Lower lobe of right lung (tissue), 2 donors: Measurements from ENCODE around the gene SGPP1. TPM values are rescaled to one million over a fixed set of nuclear protein-coding genes. Genes with fewer than 3 reads are reported as not detected.
"Not testable (repeated sequence)": the region's sequence is repeated elsewhere in the genome, so short reads cannot be mapped to it uniquely, and the experiment has no call there.

Experiments used
- ATAC-seq, 2 donors: fragments of 200-7000 bp; cut with Tn5 transposase; one replicate each; pipeline ENCODE4 v1.9.1; 2020 to 2022; ENCODE audit warnings: mild to moderate bottlenecking in 2 of 2, moderate library complexity in 2 of 2
- DNase-seq: peaks from one replicate; pipeline ENCODE4 v3.0.0-alpha.2; 2020
- H3K27ac ChIP-seq: fragments of 200-600 bp; one replicate; pipeline ENCODE4 v1.8.0; 2022
- H3K27me3 ChIP-seq: fragments of 200-600 bp; one replicate; pipeline ENCODE4 v1.8.0; 2022; ENCODE audit warnings: low read depth
- H3K36me3 ChIP-seq: fragments of 200-600 bp; one replicate; pipeline ENCODE4 v1.8.0; 2022; ENCODE audit warnings: mild to moderate bottlenecking
- H3K4me1 ChIP-seq: fragments of 200-600 bp; one replicate; pipeline ENCODE4 v1.8.0; 2022
- H3K4me3 ChIP-seq: fragments of 200-600 bp; one replicate; pipeline ENCODE4 v1.8.0; 2022; ENCODE audit warnings: mild to moderate bottlenecking
- H3K9me3 ChIP-seq: fragments of 200-600 bp; one replicate; pipeline ENCODE4 v1.8.0; 2022
- intact Hi-C: fragments of 100-400 bp; cut with DNase I; formaldehyde crosslinking; loops from one replicate; pipeline ENCODE4 v1.11.0; 2022
- total RNA-seq: library from RNA; stranded (reverse); fragmentation: NEBNext Ultra II Directional; extraction: Animal tissue kit (Norgen Biotek cat#: 25700); gene quantifications from one replicate; pipeline ENCODE4 v1.2.1, GENCODE V29; 2021
- TF ChIP-seq, protein P1 (sequence below): fragments of 200-600 bp; IDR thresholded peaks from one replicate; pipeline ENCODE4 v1.8.0; 2022; ENCODE audit warnings: antibody characterized with exemption, mild to moderate bottlenecking
- donor health status: DM: no; HTN: yes; CAD: no; lungs with severe emphysema.

SGPP1 gene
- total RNA-seq, 1 donor from 2014 or later: 20.8 TPM

GRCh38 chr14:63642656-63643382 is 85.0 kb downstream of the SGPP1 start:
- no peaks in the 10 kb centered on the region for H3K36me3 ChIP-seq
- intact Hi-C loops: no loop called here
- TF ChIP-seq, protein P1, sequence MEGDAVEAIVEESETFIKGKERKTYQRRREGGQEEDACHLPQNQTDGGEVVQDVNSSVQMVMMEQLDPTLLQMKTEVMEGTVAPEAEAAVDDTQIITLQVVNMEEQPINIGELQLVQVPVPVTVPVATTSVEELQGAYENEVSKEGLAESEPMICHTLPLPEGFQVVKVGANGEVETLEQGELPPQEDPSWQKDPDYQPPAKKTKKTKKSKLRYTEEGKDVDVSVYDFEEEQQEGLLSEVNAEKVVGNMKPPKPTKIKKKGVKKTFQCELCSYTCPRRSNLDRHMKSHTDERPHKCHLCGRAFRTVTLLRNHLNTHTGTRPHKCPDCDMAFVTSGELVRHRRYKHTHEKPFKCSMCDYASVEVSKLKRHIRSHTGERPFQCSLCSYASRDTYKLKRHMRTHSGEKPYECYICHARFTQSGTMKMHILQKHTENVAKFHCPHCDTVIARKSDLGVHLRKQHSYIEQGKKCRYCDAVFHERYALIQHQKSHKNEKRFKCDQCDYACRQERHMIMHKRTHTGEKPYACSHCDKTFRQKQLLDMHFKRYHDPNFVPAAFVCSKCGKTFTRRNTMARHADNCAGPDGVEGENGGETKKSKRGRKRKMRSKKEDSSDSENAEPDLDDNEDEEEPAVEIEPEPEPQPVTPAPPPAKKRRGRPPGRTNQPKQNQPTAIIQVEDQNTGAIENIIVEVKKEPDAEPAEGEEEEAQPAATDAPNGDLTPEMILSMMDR: no peak
- H3K27ac ChIP-seq: peak overlapping the region; percentile 94
- peak overlapping the region; percentile 78 for H3K4me3 ChIP-seq
- peaks cover 24% of the 10 kb centered on the region for H3K4me1 ChIP-seq
- DNase-seq (no peak), ATAC-seq (no peak)
- no peaks in the 10 kb centered on the region for H3K27me3 ChIP-seq
- no peaks in the 10 kb centered on the region for H3K9me3 ChIP-seq

- DNase-seq: peak; percentile 69
- intact Hi-C loops: no loop called here
- ATAC-seq: peak; percentile 90 to 91
- H3K9me3 ChIP-seq: no peaks in the 10 kb centered on the region
- peaks cover 24% of the 10 kb centered on the region for H3K4me1 ChIP-seq
- TF ChIP-seq, protein P1: no peak
- no peaks in the 10 kb centered on the region for H3K27me3 ChIP-seq
- no peaks in the 10 kb centered on the region for H3K36me3 ChIP-seq
- H3K4me3 ChIP-seq: peak overlapping the region; percentile 78
- peak overlapping the region; percentile 94 for H3K27ac ChIP-seq
These were observed 85.6 kb downstream of the SGPP1 start for GRCh38 chr14:63642229-63642611.

DNA sequence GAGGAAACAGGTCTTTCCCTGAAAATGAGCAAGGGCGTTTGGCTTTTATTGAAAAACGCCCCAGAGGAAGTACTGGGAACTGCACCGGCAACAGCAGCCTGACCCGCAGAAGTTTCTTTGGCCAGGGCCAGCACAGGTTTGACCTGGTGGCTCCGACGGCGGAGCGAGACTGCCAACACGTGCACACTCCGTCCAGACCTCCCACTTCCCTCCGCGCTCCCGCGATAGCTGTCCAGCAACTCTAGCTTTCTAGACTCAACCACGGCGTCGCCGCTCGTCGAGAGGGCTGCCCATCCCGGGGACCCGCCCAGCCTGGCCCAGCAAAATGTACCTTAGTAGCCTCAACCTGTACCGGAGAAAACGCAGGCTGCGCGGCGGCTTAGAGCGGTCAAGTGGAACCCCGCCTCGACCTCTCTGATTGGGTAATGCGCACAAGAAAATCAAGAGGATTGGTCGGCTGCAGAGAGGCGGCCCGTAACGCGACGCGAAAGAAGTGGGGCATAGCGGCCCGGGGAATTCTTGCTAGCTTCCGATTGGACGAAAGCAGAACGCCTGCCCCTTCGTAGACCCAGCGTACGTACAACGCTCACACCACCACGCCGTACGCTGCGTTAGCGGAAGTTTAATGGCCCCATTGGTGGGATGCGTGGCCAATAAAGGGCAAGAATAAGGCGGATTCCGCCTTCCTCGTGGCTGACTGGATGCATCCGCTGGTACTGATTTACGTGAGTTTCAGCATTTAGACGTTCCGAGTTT is 86.2 kb downstream of the SGPP1 start, which contains the start of gene WDR89:
WDR89 (minus strand) TSS at position 399 of the 756 bp plus-strand sequence. CDS start 41,929 bp downstream, outside the sequence.
- Histone ChIP-seq H3K4me3 (peak within 1 kb of the TSS; percentile 78), H3K9me3 (no peaks in the 10 kb centered on the region), H3K27ac (peak within 1 kb of the TSS; percentile 94), H3K27me3 (no peaks in the 10 kb centered on the region), H3K4me1 (peaks cover 24% of the 10 kb centered on the region), H3K36me3 (no peaks in the 10 kb centered on the region)
- intact Hi-C loops: no loop called here
- ATAC-seq (peak; percentile 98 to 99), DNase-seq (peak; percentile 98)
- TF ChIP-seq, protein P1: peak; percentile 79

- H3K9me3 ChIP-seq: peaks cover 12% of the 10 kb centered on the region
- no peaks in the 10 kb centered on the region for H3K27me3 ChIP-seq
- DNase-seq (no peak), ATAC-seq (no peak)
- TF ChIP-seq, protein P1: no peak
- H3K27ac ChIP-seq: no peak overlapping the region
- H3K4me3 ChIP-seq: no peak overlapping the region
- intact Hi-C loops: no loop called here
- H3K4me1 ChIP-seq: peaks cover 26% of the 10 kb centered on the region
- no peaks in the 10 kb centered on the region for H3K36me3 ChIP-seq
These were observed 89.4 kb downstream of the SGPP1 start for GRCh38 chr14:63638493-63638892.

GRCh38 chr14:63636094-63636635 is 91.7 kb downstream of the SGPP1 start:
- intact Hi-C loops, H3K36me3 ChIP-seq, H3K27me3 ChIP-seq, ATAC-seq, H3K4me3 ChIP-seq, DNase-seq, H3K27ac ChIP-seq: not testable (repeated sequence)
- H3K9me3 ChIP-seq: peaks cover 12% of the 10 kb centered on the region
- H3K4me1 ChIP-seq: peaks cover 22% of the 10 kb centered on the region

Other genes with a start within 250 kb of the SGPP1 start
- gene PPP2R5E, start 184.7 kb downstream of the SGPP1 start, total RNA-seq: 45.3 TPM
- gene WDR89, start 86.2 kb downstream of the SGPP1 start, total RNA-seq: 11.7 TPM
- gene SYNE2, start 124.9 kb upstream of the SGPP1 start, total RNA-seq: 129 TPM